GM19397 (cell line): ENCODE data around the gene TMEM178B.

Source experiments
- ATAC-seq: cut with Tn5 transposase; IDR thresholded peaks from one replicate; pipeline ENCODE4 v1.9.1; 2021; ENCODE audit warnings: mild to moderate bottlenecking, moderate library complexity; ENCODE audit not compliant: unreplicated experiment

TMEM178B gene

GRCh38 chr7:141411133-141411532 is 337.3 kb downstream of the TMEM178B start:
- no peak for ATAC-seq

- ATAC-seq: no peak
Observed at GRCh38 chr7:141415999-141416398, 342.1 kb downstream of the TMEM178B start.

- no peak for ATAC-seq
Observed at GRCh38 chr7:141416650-141417270, 342.9 kb downstream of the TMEM178B start.

DNA sequence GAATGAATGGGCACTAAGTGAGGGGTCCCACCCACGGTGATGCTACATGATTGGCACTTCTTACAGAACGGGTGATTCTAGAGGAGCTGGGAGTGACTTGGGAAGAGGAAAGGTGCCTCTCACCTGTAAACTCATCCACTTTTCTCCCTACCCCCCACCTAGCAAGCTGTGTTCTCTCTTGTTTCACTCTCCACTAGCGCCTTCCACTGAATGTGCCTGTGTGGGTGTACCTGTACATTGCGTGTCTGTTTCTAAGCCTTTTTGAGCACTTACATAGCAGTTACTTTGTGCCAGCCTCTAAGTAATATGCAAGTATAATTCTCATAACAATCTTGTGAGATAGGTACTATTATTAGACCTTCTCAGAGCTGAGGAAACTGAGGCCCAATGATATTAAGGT is 343.6 kb downstream of the TMEM178B start:
- ATAC-seq: no peak

GRCh38 chr7:141418066-141418465 is 344.2 kb downstream of the TMEM178B start:
- no peak for ATAC-seq

DNA sequence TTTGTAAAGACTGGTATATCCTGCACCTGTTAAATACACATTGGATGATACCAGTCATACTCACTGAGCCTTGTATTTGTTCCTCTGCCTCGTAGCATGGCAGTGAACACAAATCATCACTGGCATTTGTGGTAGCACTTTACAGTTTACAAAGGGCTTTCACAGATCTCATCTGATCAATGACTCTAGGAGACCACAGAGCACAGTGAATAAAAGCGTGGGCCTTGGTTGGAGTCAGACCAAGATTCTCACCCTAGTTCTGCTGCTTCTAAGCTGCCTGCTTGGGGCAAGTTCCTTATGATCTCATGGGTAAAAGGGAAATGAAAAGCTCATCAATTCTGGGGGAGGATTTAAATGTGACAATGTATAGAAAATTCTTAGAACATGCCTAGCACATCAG is 347.4 kb downstream of the TMEM178B start:
- ATAC-seq: no peak

- ATAC-seq: no peak
Observed at GRCh38 chr7:141427134-141427533, 353.3 kb downstream of the TMEM178B start.

GRCh38 chr7:141430455-141431139 is 356.7 kb downstream of the TMEM178B start:
- ATAC-seq: no peak

DNA sequence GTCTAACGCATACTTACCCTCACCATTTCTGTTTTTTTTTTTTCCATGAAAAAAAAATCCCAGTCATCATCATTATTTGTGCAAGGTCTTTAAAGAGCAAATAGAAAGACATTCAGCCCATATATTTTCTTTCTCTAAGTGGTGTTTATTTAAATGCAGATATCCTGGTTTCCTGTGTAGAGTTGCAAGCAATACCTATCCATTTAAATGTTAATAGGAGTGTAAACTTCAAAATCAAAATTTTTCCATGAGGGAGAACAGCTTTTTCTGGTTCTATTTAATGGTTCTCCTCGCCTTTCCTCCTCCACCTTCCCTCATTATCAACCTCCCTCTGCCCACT is 357.2 kb downstream of the TMEM178B start:
- ATAC-seq: no peak

DNA sequence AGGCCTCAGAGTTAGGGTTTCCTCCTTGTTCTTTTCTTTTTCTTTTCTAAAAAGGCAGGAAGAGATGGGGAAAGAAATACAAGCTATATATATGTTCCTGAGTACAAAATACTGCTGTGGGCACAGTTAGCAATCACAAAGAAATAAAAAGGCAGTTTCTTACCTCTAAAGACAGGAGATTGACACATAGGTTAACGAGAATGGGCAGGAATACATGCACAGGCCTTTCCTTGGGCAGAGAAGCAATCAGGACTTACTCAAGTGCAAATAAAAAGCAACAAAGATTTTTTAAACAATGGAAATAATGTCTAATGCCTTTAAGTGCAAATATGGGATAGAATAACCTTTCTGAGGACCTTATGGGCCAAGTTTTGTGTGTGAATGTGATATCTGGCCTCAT is 357.8 kb downstream of the TMEM178B start:
- no peak for ATAC-seq

DNA sequence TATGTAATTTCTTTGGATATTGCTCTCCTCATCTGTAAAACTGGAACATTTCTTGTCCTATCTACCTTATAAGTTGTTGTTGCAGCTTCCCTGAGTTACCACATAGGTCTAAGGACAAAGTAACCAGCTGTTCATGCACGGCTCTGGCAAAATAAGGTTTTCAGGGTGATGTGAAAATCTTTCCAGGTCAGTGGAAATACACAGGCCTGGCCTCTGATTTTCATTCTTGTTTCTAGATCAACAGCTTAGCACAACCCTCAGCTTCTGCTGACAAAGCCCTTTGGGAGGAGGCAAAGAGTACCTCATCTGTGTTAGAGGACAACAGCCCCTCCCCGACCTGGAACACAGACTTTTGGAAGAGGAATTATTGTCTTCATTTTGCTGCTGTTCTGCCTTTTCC is 359.8 kb downstream of the TMEM178B start:
- ATAC-seq: no peak

DNA sequence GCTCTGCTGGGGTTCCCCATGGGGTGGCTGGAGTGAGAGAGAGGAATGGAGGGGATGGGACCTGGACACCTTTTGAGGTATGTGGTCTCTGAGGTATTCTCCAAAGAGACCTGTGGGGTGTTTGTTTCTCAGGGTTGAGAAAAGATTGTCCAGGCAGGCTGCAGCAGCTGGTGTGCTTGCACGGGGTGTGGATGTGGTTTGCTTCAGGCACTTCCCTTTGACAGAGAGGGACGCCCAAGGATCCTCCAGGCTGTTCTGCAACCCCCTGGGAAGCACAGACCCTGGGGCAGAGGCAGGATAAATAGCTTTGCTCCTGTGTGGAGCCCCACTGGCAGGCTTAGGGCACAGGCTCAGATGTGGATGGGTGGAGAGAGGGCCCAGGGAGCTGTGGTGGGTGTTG is 362.3 kb downstream of the TMEM178B start:
- ATAC-seq: no peak

DNA sequence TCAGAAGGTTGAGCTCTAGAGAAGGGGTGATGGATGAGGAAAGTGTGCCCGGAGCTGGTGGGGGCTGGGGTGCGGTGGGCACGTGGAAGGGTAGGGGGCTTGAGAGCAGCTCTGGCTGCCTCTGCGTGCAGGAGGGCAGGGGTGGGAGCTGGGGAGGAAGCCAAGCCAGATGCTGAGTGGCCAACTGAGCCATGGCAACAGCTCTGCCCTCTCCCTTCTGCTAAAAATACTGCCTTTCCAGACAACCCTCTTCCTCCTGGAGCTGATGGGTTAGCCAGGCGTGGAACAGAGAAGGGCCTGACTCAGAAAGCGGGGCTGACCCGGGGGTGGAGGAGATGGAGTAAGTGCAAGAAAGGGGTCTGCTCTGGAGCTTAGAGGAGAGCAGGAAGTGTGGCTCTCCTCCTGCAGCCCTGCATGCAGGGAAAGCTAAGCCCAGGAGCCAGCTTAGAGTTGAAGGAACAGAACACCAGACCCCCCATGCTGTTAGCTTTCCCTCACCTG is 362.8 kb downstream of the TMEM178B start:
- no peak for ATAC-seq

DNA sequence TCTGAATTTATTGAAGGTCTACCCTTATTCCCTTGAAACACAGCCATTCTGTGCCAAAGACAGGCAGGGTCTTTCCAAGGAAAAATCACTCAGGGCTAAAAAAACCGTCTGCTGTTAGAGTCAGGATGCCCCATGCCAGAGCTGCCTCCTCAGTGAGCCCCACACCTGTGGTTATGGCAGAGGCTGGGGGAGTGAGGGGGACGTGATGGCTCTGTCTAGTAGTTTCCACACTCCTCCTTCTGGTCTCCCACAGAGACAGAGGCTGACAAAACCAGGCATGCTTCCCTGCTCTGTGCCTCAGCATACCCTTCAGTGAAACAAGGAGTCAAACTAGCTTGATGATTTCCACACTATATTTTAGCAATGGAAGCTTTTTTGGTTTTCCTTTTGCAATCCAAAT is 365.3 kb downstream of the TMEM178B start:
- ATAC-seq: no peak

DNA sequence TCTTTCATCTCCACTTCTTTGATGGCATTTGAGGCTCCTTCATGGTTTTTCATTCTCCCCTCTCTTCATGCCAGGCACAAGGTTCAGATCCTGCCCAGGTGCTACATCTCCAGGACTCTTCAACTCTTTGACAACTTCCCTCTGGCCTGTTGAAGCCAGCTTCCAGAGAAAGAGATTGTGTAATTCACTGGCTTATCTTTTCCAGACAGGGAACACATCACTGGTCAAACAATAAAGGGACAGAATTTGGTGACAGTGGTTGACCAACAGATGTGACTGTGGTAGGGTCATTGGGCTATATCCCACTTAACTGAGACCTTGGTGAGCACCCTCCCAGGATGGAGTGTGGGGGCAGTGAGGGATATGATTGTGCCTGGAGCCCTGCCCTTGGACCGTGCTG is 365.9 kb downstream of the TMEM178B start:
- no peak for ATAC-seq

GRCh38 chr7:141441837-141442627 is 368.2 kb downstream of the TMEM178B start:
- ATAC-seq: no peak

- no peak for ATAC-seq
Observed at GRCh38 chr7:141442781-141443180, 368.9 kb downstream of the TMEM178B start.

- ATAC-seq: no peak
Observed at GRCh38 chr7:141444961-141445360, 371.1 kb downstream of the TMEM178B start.

DNA sequence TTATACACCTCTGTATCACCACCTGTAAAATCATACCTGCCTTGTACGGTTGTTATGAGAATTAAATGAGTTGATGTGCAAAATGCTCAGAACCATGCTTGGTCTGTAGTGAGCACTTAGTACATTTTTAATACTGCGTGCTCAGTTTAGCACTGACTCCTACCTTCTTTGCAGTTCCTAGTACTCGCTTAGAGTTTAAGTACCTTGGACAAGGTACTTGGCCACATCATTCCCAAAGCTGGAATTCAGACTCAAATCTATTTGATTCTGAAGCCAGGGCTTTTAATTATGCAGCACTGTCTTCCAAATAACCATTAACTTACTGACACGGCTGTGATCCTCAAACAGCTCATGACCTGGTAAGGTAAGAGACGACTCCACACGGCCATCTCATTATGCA is 377.4 kb downstream of the TMEM178B start:
- ATAC-seq: no peak

DNA sequence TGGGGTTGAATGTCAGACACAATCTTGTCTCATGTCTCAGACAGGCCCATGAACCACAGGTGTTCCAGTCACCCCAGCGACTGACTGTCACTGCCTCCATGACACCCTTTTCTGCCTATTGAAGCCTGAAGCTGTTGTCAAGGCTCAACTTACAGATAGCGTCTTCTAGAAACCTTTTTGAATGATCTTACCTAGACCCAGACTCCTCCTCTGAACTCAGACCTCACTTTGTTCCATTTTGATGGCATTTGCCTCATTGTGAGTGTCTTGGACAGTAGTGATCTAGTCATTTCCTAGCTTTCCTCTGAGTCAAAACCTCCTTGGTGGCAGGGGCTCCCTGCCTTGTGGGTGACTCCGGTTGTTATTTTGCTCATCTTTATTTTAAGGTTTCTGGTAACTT is 379.0 kb downstream of the TMEM178B start:
- no peak for ATAC-seq

DNA sequence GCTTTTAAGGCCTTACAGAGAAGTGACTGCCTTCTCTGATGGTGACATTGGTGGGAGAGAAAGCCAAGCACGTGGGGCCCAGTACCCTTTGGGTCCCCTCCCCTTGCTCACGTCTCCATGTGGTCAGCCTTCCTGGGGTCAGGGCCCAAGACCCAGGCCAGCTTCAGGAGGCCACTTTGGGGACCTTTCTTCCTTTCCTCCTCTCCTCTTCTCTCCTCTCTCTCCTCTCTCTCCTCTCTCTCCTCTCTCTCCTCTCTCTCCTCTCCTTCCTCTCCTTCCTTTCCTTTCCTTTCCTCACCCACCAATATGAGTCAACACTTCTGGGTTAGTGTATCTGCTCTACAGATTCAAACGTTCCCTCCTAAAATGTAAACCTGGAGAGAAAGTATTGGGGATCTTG is 380.5 kb downstream of the TMEM178B start:
- ATAC-seq: no peak

DNA sequence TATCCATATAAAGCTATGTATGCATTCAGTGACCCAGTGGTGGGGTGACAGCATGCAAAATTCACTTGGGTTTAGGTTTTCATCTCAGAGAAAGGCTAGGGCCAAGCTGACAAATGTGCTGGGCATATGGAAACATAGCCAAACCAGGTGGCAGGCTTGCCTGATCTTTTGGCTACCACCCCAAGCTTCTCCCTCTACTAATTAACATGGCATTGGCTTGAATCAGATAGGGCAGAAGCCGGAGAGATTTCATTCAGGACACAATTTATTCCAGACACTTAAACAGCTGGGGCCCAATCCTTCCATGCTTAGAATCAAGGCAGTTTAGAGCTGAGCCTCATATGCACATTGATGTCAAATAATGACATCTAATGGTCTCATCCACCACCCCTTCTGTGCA is 381.9 kb downstream of the TMEM178B start:
- no peak for ATAC-seq
